ENCODE results near the gene FAM210A.

DNA sequence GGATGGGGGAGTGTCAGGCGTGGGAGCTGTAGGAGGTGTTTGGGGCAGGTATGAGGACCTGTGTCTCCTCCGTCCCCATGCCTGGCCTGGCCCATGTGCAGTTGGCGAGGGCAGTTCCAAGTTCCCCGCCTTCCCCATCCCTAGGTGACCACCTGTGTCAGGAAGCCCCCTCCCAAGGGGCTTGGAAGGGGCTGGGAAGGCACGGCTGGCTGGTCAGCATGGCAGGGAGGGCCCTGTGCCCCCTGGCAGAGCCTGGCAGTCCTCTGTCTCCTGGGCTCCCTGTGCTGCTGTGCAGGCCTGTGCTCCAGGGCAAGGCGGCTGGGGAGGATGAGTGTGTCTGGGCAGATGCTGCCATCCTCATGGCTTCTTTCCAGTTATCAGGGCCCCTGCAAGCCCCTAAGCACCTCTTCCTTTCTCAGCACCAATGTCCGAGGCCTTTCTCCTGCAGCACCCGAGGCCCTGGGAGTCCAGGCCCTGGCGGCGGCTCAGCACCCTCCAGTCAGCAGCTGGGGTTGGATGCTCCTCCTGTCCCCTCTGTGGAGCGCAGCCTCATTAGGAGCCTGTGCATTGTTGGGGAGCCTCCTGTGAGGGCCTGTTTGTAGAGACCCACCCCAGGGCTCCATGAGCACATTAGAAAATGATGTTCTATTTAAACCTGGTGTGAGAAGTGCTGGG, 101.7 kb downstream of the FAM210A start:
- TF ChIP-seq POLR2A (IDR thresholded peaks at IDR 0.05; ENCODE audit: low read length): no peak
- no peak for TF ChIP-seq GATA1 (IDR thresholded peaks at IDR 0.05; ENCODE audit: low read depth, low read length)
